ENCODE measurements around the gene UBP1. TPM values are rescaled to one million over a fixed set of nuclear protein-coding genes. Genes with fewer than 3 reads are reported as not detected.
"Not testable (repeated sequence)": the region's sequence is repeated elsewhere in the genome, so short reads cannot be mapped to it uniquely, and the experiment has no call there.

Gene UBP1
- total and polyA plus RNA-seq, 12 donors, result 23.7 to 74.5 (median 44.3) TPM

DNA sequence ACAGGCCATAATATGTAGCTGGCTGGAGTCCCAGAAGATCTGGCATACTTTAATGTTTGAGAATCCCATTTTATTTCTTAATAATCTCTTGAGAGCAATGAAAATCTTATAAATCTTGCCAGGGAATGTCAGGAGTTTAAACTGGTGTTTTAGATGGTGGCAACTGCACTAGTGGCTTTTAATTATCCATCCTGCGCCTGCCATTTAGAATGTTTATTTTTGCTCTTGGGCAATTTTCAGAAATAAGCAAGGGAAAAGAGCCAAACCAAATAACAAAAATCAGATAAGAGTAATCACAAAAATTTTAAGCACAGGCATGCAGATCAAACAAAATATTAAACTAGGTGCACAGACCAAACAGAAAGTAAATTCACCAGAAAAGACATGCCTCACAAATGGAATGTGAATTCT lies 41.9 kb upstream of the UBP1 start:
- no peak for TF ChIP-seq CTCF (IDR thresholded peaks at IDR 0.05)
- no peak for TF ChIP-seq POLR2A (IDR thresholded peaks at IDR 0.05)
- no peak for DNase-seq
- Histone ChIP-seq H3K27me3 (no peaks in the 10 kb centered on the region), H3K4me1 (replicated peaks in 1 of 2) (peaks cover 0 to 8% of the 10 kb centered on the region in 2 donors), H3K4me3 (no peak overlapping the region), H3K27ac (no peak overlapping the region), H3K36me3 (replicated peaks in 1 of 2) (no peaks in the 10 kb centered on the region), H3K9me3 (replicated peaks in 1 of 3) (no peaks in the 10 kb centered on the region)
- 29 to 44% (median 38%) methylated on average over 1 of the region's 1 CpG for WGBS, 4 donors
- intact Hi-C loops (cut with DNase I), result no loop called here

GRCh38 chr3:33474896-33475295 lies 34.7 kb upstream of the UBP1 start:
- intact Hi-C loops (cut with DNase I), result no loop called here
- H3K9me3 ChIP-seq (replicated peaks in 1 of 3), result no peaks in the 10 kb centered on the region
- no peak for DNase-seq
- H3K27me3 ChIP-seq, result no peaks in the 10 kb centered on the region
- no peaks in the 10 kb centered on the region for H3K36me3 ChIP-seq (replicated peaks in 1 of 2)
- H3K27ac ChIP-seq, result no peak overlapping the region
- H3K4me3 ChIP-seq, result no peak overlapping the region
- no peaks in the 10 kb centered on the region for H3K4me1 ChIP-seq (replicated peaks in 1 of 2)
- WGBS, 4 donors, result 71 to 87% (median 79%) methylated on average over 2 of the region's 2 CpGs
- TF ChIP-seq POLR2A (IDR thresholded peaks at IDR 0.05), result no peak

GRCh38 chr3:33473813-33474212 lies 33.6 kb upstream of the UBP1 start:
- no peaks in the 10 kb centered on the region for H3K27me3 ChIP-seq
- TF ChIP-seq CTCF (IDR thresholded peaks at IDR 0.05) (no peak), POLR2A (IDR thresholded peaks at IDR 0.05) (no peak)
- DNase-seq, result no peak

GRCh38 chr3:33467786-33468185 lies 27.6 kb upstream of the UBP1 start:
- Histone ChIP-seq H3K27ac (no peak overlapping the region), H3K4me3 (no peak overlapping the region), H3K36me3 (replicated peaks in 1 of 2) (no peaks in the 10 kb centered on the region), H3K4me1 (replicated peaks in 1 of 2) (no peaks in the 10 kb centered on the region), H3K27me3 (no peaks in the 10 kb centered on the region), H3K9me3 (replicated peaks in 1 of 3) (no peaks in the 10 kb centered on the region)
- no peak for TF ChIP-seq CTCF (IDR thresholded peaks at IDR 0.05)
- TF ChIP-seq POLR2A (IDR thresholded peaks at IDR 0.05), result no peak
- WGBS, 4 donors, result 84 to 94% (median 91%) methylated on average over 3 of the region's 3 CpGs
- intact Hi-C loops (cut with DNase I), result no loop called here
- DNase-seq, result no peak

More at GRCh38 chr3:33473813-33474212, 33.6 kb upstream of the UBP1 start:
- no peaks in the 10 kb centered on the region for H3K4me1 ChIP-seq (replicated peaks in 1 of 2)
- H3K4me3 ChIP-seq, result no peak overlapping the region
- no peaks in the 10 kb centered on the region for H3K9me3 ChIP-seq (replicated peaks in 1 of 3)
- H3K27ac ChIP-seq, result no peak overlapping the region
- H3K36me3 ChIP-seq (replicated peaks in 1 of 2), result no peaks in the 10 kb centered on the region
- WGBS, 4 donors, result 94 to 100% (median 97%) methylated on average over 2 of the region's 2 CpGs
- intact Hi-C loops (cut with DNase I), result no loop called here

GRCh38 chr3:33461097-33461496 lies 20.9 kb upstream of the UBP1 start:
- intact Hi-C loops (cut with DNase I), result no loop called here
- Histone ChIP-seq H3K4me3 (no peak overlapping the region), H3K4me1 (replicated peaks in 1 of 2) (no peaks in the 10 kb centered on the region), H3K27me3 (no peaks in the 10 kb centered on the region), H3K9me3 (replicated peaks in 1 of 3) (peaks cover 0 to 12% (median 0%) of the 10 kb centered on the region in 3 donors), H3K36me3 (replicated peaks in 1 of 2) (no peaks in the 10 kb centered on the region), H3K27ac (no peak overlapping the region)
- DNase-seq, result no peak
- TF ChIP-seq CTCF (IDR thresholded peaks at IDR 0.05) (no peak), POLR2A (IDR thresholded peaks at IDR 0.05) (no peak)
- 91 to 98% (median 96%) methylated on average over 2 of the region's 2 CpGs for WGBS, 4 donors

GRCh38 chr3:33459577-33459976 lies 19.4 kb upstream of the UBP1 start:
- 89 to 98% (median 97%) methylated on average over 4 of the region's 4 CpGs for WGBS, 4 donors
- H3K36me3 ChIP-seq (replicated peaks in 1 of 2); H3K4me1 ChIP-seq (replicated peaks in 1 of 2); H3K27me3 ChIP-seq; H3K27ac ChIP-seq; H3K4me3 ChIP-seq; intact Hi-C loops (cut with DNase I); DNase-seq: not testable (repeated sequence)
- peaks cover 0 to 12% (median 0%) of the 10 kb centered on the region in 3 donors for H3K9me3 ChIP-seq (replicated peaks in 1 of 3)
